ENCODE data around the gene PSMC5.

Gene PSMC5

DNA sequence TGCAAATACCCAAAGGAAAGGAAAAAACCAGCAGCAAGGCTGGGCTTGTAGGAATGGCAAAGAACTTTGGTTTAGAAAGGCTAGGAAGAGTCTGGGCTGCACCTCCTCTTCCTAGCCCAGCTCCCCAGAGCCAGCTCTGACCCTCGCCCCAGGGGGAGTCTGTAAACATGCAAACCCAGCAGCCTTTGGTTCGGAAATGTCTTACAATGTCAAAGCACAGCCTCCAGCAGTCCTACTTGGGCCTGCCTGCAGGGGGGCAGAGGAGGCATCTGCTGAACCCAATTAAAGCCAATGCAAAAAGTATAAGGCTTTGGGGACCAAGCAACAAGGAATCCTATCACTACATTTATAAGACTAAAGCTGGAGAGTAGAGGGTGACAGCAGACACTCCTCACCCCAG lies 5.2 kb downstream of the PSMC5 start:
- no peak for DNase-seq (ENCODE audit: low read depth)
- TF ChIP-seq, protein P1, sequence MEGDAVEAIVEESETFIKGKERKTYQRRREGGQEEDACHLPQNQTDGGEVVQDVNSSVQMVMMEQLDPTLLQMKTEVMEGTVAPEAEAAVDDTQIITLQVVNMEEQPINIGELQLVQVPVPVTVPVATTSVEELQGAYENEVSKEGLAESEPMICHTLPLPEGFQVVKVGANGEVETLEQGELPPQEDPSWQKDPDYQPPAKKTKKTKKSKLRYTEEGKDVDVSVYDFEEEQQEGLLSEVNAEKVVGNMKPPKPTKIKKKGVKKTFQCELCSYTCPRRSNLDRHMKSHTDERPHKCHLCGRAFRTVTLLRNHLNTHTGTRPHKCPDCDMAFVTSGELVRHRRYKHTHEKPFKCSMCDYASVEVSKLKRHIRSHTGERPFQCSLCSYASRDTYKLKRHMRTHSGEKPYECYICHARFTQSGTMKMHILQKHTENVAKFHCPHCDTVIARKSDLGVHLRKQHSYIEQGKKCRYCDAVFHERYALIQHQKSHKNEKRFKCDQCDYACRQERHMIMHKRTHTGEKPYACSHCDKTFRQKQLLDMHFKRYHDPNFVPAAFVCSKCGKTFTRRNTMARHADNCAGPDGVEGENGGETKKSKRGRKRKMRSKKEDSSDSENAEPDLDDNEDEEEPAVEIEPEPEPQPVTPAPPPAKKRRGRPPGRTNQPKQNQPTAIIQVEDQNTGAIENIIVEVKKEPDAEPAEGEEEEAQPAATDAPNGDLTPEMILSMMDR (IDR thresholded peaks at IDR 0.05; ENCODE audit: control insufficient read depth, extremely low read depth, insufficient read depth) = no peak
- H3K4me3 ChIP-seq (ENCODE audit: low read depth, low read length) = no peak overlapping the region

DNA sequence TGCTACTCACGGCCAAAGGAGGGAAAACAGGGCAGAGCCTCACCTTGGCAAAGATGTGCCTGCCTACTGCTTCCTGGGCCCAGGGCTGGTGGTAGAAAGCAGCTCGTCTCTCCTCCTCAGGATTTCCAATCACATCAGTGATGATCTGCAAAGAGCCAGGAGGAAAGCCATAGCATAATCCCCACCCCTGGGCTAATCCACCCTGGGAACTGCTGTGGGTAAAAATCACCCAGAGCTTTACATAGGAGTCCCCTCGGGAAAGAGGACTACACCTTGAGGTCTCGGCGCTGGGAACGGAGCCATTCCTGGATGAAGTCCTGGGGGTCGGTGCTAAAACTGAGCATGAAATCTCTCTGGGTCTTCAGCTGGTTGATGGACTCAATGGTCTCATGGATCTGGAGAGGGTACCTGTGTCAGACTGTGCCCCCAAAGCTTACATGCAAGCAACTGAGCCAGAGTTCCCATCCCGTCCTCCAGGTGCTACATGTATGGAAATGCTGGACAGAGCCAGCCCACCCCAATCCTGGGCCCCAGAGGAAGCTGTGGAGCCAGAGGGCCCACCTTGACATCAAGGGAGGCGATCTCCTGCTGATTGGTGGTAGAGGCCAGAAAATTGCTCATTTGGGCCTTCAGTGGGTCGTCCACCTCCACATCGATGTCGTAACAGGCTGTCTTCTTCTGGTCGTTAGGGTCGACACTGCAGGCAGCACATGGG lies 6.0 kb downstream of the PSMC5 start:
- DNase-seq (ENCODE audit: low read depth) = no peak
- TF ChIP-seq, protein P1 (IDR thresholded peaks at IDR 0.05; ENCODE audit: control insufficient read depth, extremely low read depth, insufficient read depth) = no peak

DNA sequence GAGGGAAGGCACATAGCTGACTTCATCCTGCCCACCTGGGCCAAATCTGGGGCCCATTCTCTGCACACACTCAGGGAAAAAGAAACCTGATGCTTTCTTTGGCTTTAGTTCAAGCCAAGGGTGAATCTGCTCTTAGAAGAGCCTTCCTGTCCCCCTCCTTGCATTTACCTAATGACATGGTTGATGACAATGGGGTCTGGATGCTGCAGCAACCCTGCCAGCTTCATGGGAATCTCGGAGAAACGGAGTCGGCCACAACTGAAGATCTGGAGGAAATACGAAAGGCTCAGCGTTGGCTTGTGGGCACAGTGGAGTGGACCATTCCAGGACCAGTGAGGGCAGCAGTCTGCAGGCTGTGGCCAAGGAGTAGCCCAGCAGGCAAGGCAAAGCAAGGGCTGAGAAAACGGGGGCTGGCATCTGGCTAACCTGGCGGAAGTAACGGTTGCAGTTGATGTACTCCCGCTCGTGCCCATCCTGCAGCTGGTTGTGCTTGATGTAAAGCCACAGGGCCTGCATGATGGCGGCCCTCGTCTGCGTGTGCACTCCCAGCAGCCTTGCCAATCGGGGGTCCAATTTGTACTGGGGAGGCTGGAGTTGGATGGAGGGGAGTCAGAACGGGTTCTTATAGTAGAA lies 6.6 kb downstream of the PSMC5 start:
- DNase-seq (ENCODE audit: low read depth) = no peak
- TF ChIP-seq, protein P1 (IDR thresholded peaks at IDR 0.05; ENCODE audit: control insufficient read depth, extremely low read depth, insufficient read depth) = no peak
- no peak overlapping the region for H3K4me3 ChIP-seq (ENCODE audit: low read depth, low read length)

More for the DNA sequence above, 6.0 kb downstream of the PSMC5 start:
- no peak overlapping the region for H3K4me3 ChIP-seq (ENCODE audit: low read depth, low read length)

DNA sequence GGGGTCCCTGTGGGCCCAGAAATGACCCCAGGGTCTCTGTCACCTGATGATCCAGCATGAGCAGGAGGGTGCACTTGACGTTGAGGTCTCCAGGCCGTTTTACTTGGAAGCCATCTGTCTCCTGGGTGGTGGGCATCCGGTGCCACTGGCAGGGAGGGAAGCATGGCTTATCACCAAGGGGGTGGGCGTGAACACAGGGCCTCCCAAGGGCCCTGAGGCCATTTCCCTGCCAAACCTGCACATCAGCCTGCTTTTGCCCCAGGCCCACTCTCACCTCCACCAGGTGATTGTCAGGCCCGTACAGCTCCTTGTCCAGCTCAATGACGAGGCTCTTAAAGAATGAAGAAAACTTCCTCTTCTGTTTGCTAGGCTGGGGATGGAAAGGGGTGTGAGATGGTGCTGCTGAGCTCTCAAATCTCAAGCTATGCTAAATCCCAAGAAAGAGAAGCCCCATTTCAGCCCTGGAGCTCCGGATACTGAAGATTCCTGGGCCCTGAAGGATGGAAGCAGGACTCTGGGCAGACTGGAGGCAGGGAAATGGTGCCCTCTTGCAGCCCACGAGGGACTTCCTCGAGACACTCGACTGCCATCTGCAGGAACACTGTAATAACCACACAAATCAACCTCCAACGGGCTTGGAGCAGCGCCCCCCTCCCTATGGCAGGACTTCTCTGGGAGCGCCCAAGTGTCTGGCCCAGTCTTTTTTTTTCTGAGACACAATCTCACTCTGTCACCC lies 7.4 kb downstream of the PSMC5 start:
- no peak overlapping the region for H3K4me3 ChIP-seq (ENCODE audit: low read depth, low read length)
- no peak for DNase-seq (ENCODE audit: low read depth)
- TF ChIP-seq, protein P1 (IDR thresholded peaks at IDR 0.05; ENCODE audit: control insufficient read depth, extremely low read depth, insufficient read depth) = peak; percentile 90

DNA sequence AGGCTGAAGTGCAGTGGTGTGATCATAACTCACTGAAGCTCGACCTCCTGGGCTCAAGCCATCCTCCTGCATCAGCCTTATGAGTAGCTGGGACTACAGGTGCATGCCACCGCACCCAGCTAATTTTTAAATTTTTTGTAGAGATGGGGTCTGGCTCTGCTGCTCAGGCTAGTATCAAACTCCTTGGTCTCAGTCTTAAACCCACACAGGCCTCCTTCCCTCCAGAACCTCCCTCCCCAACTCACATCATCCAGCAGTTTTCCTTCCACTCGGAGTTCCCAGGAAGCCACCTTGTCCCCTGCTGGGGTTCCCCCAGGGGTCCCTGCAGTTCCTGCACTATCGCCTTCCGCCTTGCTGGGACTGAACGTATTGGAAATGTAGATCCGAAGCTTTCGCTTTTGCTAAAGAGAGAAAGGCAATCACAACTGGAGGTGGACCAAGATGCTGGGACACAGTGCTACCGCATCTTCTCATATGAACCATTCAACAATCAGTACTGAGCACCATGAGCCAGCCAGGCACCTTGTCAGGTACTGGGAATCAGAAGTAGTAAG lies 8.0 kb downstream of the PSMC5 start:
- DNase-seq (ENCODE audit: low read depth) = no peak
- no peak overlapping the region for H3K4me3 ChIP-seq (ENCODE audit: low read depth, low read length)
- TF ChIP-seq, protein P1 (IDR thresholded peaks at IDR 0.05; ENCODE audit: control insufficient read depth, extremely low read depth, insufficient read depth) = no peak

DNA sequence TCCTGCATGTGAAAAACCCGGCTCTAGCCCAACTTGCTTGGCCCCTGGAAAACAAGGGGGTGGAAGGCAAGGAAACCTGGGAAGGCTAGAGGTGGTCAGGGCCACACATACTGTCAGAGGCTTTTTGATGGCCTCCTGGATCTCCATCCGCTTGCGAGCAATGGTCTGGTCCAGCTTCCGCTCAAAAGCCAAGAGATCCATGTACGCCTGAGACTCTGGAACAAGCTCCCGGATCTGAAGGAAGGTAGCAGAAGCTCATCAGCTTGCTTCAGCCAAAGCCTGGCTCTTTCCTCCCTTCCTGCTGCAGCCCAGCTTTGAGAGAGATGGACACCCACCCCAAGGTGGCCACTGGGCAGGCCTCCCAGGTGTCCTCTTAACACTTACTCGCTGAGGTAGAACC lies 9.6 kb downstream of the PSMC5 start:
- no peak overlapping the region for H3K4me3 ChIP-seq (ENCODE audit: low read depth, low read length)
- no peak for DNase-seq (ENCODE audit: low read depth)
- TF ChIP-seq, protein P1 (IDR thresholded peaks at IDR 0.05; ENCODE audit: control insufficient read depth, extremely low read depth, insufficient read depth) = no peak
